Stimulated activated naive CD8-positive, alpha-beta T cell treated with anti-CD3 and anti-CD28 coated beads, Interleukin-15, Interleukin-2, amounts not matched to agents 100 U/mL and 50 U/mL, for 24 hours (primary cell): ENCODE data around the gene MAST4.

Source experiments
- ATAC-seq: fragments of 150-1000 bp; cut with Tn5 transposase; one replicate; pipeline ENCODE4 v1.10.0; 2021
- DNase-seq: peaks from one replicate; pipeline ENCODE4 v3.0.0; 2021

The MAST4 gene

GRCh38 chr5:66843065-66843464 lies 246.9 kb downstream of the MAST4 start:
- DNase-seq, result no peak
- no peak for ATAC-seq

- ATAC-seq (no peak), DNase-seq (no peak)
These were observed 252.8 kb downstream of the MAST4 start for GRCh38 chr5:66848749-66849641.

- ATAC-seq (no peak), DNase-seq (no peak)
These were observed 253.6 kb downstream of the MAST4 start for GRCh38 chr5:66849803-66850202.

- peak; percentile 19 for ATAC-seq
- DNase-seq, result no peak
These were observed 254.3 kb downstream of the MAST4 start for GRCh38 chr5:66850354-66851075.

- ATAC-seq, result no peak
- DNase-seq, result no peak
These were observed 255.1 kb downstream of the MAST4 start for GRCh38 chr5:66851306-66851705.

GRCh38 chr5:66854416-66854815 lies 258.2 kb downstream of the MAST4 start:
- ATAC-seq (no peak), DNase-seq (no peak)

GRCh38 chr5:66856041-66856805 lies 260.0 kb downstream of the MAST4 start:
- ATAC-seq (no peak), DNase-seq (no peak)

GRCh38 chr5:66859526-66859925 lies 263.3 kb downstream of the MAST4 start:
- ATAC-seq (no peak), DNase-seq (no peak)

GRCh38 chr5:66860199-66860975 lies 264.2 kb downstream of the MAST4 start:
- no peak for DNase-seq
- no peak for ATAC-seq

- DNase-seq, result no peak
- ATAC-seq, result no peak
These were observed 265.2 kb downstream of the MAST4 start for GRCh38 chr5:66861402-66861801.

GRCh38 chr5:66862020-66862419 lies 265.8 kb downstream of the MAST4 start:
- DNase-seq (no peak), ATAC-seq (no peak)

- ATAC-seq, result no peak
- DNase-seq, result no peak
These were observed 267.3 kb downstream of the MAST4 start for GRCh38 chr5:66863243-66864170.

GRCh38 chr5:66864240-66864884 lies 268.2 kb downstream of the MAST4 start:
- DNase-seq, result peak; percentile 33
- ATAC-seq, result no peak

GRCh38 chr5:66867618-66868322 lies 271.6 kb downstream of the MAST4 start:
- DNase-seq (no peak), ATAC-seq (no peak)

- no peak for ATAC-seq
- no peak for DNase-seq
These were observed 273.2 kb downstream of the MAST4 start for GRCh38 chr5:66869347-66869746.

GRCh38 chr5:66870708-66871107 lies 274.5 kb downstream of the MAST4 start:
- DNase-seq, result no peak
- no peak for ATAC-seq

- ATAC-seq (no peak), DNase-seq (no peak)
These were observed 275.5 kb downstream of the MAST4 start for GRCh38 chr5:66871651-66872050.

- ATAC-seq, result no peak
These were observed 276.6 kb downstream of the MAST4 start for GRCh38 chr5:66872736-66873331.

GRCh38 chr5:66874004-66874403 lies 277.8 kb downstream of the MAST4 start:
- ATAC-seq (no peak), DNase-seq (no peak)

More at GRCh38 chr5:66872736-66873331, 276.6 kb downstream of the MAST4 start:
- DNase-seq, result no peak
